Activated CD4-positive, alpha-beta T cell treated with anti-CD3 and anti-CD28 coated beads, Interleukin-2, Interleukin-4, amounts not matched to agents 100 ng/mL and 50 ng/mL, durations not matched to agents 16 hours and 8 hours (primary cell): ENCODE measurements around the gene STARD13.

Source experiments
- DNase-seq: peaks from one replicate; pipeline ENCODE4 v3.0.0-alpha.2; 2020; ENCODE audit warnings: low spot score

Gene STARD13

DNA sequence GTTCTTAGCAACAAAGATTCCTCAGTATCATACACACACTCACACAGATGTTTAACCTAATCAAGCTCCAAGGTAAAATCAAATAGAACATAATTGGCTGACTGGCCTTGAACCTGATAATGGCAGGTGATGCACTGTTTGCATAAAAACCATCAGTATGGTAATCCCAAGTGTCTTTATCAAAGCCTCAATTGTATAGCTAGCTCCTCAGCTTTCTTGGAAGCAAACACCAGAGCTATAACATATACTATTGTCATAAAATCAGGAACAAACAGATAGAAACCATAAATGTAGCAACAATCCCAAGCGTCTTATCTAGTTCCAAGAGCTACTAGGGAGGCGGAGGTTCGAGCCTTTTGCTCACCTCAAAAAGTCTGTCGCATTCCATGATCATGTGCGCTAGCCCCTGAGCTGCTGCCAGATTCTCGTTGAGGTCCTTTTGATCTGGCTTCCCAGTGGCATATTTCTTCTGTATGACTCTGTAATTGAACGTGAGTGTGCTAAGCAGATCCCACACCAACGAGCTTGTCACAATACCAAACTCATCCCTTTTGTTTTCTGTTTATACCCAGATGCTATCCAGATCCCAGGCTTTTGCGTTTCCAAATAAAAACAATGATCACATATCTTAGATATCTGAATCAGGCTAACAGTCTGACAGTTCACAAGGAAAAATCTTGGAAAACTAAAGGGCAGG, 174.0 kb downstream of the STARD13 start:
- DNase-seq, result no peak

DNA sequence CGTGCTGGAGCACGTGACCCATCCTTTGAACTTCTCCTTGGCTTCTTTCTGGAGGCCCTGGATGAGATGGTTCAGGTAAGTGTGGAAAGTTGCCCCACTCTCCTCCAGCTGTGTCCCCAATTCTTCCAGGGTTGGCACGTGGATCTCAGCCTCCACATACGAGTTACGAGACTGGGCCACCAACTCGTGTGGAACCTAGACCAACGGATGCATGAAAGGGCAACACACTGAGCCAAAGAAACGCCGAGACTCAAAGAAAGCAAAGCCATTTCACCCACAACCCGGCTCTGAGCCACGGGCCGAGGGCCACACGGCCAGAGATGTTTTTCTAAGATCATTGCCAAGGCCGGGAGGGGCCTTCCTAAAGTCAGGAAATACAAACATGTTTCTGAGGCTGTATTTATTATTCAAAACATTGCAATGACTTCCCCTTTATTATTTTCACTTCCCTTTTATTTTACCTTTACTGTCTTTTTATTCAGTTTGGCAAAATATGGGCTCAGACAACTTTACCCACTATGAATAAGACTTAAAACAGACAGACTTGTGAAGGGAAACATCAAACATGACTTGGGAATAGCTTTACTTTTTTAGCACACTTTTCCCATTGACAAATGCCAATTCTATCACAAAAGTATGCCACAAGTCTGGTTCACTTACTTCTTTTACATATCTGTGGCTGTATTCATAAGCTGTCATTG, 174.7 kb downstream of the STARD13 start:
- DNase-seq, result no peak

DNA sequence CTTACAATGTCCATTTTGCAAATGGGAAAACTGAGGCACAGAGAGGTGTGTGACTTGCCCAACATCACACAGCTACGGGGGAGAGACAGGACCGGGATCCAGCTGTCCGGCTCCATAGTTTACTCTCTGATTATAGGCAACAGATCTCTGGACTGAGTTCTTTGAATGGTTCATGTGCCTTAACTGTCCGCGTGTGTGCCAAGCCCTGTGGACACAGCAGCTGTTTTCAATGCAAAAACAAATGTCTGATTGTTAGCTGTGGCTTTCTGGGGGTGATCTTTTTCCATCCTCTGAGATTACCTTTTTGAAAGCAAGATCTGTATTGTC, 175.2 kb downstream of the STARD13 start:
- DNase-seq, result no peak

DNA sequence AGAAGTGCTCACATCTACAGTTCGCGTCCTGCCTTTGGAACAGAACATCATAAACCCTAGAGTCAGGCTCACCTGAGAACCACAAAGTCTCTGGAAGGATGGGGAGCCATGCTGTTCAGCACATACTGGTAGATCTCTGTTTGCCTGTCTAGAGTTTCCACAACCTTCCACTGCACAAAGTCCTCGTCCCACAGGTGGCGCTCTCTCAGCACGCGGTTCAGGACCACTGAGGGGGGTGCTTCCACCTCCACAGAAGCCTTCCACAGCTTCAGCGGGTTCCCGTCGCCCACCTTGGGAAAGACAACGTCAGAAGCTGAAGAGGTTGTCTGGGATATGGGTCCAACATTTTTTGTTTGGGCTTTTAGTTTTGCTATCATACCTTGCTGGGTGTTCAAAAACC, 175.8 kb downstream of the STARD13 start:
- DNase-seq, result no peak

DNA sequence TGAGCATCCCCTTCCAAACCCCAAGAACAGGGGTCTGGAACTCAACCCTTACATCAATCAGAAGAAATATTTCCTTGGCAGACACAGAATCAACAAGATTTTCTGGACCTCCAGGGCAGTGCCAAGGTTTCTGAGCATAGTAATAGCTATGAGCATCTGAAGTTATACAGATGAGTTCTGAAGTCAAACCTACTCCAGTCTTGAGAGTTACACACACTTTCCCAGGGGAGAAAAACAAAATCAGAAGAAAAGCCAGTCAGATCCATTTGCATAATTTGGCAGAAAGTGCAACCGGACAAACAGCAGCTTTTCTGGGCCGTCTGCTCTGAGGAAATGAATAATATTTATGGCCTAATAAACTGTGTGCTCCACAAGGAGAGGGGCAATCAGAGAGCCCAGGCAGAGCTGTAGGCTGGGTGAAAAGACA, 176.3 kb downstream of the STARD13 start:
- no peak for DNase-seq

DNA sequence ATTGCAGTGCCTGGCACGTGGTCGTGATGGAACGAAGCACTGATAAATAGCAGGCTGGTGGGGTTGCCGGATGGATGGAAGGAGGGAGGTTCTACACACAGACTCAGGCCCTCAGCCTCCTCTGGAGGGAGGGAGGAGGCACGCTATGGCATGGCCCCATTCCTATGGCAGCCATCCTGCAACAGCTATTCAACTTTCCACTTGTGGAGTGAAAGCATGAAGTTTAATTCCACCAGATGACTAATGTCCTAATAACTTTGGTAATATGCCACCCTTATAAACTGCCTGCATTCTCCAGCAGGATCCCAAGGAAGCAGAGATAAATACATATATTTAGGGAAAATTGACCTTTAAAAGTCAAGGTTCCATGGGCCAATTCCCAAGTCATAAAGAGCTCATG, 176.9 kb downstream of the STARD13 start:
- no peak for DNase-seq

DNA sequence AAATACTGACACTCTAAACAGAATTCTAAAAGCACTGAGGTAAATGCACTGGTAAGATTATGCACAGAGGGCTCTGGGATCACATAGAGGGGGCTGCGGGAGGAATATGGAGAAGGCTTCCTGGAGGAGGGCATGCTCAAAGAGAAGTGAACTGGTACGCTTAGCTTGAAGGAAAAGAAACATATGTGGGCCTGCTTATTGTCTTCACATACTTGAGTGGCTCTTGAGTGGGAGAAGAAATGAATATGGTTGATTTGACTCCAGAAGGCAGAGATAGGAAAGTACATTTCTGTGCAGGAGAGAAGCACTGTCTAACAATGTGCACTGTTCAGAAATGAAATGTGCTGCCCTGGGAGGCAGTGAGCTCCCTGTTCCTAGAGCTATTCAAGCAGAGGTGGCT, 178.2 kb downstream of the STARD13 start:
- DNase-seq, result no peak

DNA sequence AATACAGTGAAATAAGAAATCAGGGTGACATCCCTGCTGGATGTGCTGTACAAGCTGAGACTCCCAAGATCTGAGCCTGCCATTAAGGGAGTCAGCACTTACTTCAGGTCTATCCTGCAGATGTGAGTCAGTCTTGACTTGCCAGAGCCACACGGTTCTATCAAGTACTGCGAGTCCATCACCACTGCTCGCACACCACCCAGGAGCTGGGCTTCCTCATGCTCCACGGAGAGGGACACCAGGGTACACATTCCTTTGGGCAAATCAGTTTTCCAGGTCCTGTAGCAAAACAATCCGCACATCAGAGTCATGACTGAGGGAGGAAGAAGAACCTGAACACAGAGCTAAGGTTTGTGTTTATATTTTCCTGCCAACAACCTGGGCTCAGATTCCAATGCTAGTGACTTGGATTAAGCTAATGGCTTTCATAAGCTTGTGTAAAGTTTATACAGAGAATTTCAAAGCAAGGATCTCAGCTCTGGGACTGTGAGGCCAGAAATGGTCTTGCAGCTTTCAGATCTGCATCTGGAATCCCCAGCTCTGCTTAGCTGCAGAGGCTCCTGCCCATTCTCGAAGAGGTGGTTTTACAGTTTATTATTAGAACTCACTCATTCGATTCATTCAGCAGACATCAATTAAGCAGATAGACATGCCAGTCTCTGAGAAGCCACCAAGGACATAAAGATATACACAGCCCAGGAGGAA, 178.7 kb downstream of the STARD13 start:
- no peak for DNase-seq

DNA sequence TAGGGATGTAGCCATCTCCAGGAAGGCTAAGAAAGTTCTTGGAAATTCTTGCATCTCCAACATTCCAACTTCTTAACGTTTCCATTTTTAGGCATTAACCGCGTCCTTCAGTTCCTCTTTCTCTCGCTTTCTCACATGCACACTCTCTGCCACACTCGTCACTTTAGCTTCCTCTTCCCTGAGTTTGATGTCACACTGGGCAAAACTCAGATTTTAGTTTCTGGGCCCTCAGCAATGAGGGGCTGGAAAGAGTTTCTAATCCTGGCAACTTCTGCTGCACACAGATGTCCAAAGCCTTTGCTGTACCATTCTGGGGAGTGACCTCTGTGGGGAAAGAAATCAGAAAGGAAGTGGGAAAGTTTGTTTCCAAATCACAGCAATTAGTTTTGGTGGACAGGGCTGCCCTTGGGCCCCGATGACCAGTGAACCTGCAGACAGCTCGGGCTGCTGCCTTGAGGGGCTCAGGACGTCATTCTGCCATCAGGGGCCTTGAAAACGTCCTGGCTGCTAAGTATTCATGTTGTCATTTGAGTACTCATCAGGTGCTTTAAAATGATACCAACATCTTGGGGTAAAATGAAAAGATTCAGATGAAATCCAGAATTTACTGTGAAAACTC, 180.1 kb downstream of the STARD13 start:
- DNase-seq, result no peak

DNA sequence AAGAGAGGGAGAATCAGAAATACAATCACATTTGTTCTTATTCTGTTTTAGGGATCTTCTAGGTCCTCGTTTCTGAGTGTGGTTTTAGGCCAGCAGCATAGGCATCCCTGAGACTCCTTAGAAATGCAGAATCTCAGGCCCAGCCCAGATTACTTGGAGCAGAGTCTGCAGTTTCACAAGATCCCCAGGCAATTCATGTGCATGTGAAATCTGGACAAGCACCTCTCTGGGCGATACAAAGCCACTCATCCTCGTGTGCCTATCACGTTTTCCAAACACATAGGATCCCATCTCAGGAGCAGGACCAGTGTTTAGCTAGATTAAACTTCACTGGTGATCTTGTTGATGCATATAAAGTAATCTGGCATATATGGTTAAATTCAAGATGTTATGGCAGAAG, 182.1 kb downstream of the STARD13 start:
- DNase-seq, result no peak

DNA sequence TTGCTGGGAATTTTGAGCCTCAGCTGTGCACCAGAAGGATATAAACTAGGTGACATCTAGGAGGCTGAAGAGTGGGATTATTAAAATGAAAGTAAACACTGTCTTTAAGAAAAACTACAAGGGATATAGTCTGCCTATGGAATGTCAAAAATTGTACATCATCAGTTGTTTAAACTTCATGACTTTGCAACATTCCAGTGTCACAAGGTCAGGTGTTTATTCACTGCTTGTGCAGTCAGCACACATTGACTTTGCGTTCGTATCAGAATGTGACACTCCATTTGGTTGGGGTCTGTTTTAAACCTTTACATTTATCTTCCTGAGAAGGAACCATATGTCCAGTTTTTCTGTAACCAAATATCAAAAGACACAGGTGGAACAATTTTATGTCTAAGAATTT, 183.7 kb downstream of the STARD13 start:
- DNase-seq, result no peak

DNA sequence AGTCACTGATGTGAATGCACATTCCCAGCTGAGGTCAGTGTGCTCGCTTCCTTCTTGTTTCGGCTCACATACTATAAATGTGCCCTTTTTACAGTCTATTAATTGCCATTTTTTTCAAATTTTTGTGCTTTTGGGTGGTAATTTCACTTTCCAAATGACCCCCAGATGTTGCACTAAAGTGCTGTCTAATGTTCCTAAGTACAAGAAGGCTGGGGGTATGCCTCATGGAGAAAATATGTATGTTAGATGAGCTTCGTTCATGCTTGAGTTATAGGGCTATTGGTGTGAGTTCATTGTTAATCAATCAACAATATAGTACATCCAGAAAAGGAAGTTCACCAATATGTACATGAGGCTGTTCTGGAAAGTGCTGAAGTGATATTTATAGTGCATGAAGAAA, 184.7 kb downstream of the STARD13 start:
- DNase-seq, result no peak

DNA sequence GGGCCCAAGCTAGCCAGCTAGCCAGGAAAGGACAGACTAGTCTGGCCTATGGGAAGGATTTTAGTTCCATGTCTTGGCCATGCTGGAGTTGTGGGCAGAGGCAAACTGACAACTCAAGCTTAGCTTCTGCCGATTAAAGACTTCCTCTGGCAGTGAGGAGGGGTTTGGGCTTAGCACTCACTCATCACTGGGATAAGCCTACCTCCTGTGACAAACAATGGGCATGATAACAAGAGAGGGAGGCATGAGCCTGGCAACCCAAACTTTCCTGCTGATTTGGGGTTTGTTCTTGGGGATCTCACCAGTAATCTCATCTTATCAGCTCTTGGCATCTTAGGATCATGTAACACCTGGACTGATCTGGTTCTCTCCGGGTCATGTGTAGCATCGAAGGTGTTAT, 185.7 kb downstream of the STARD13 start:
- DNase-seq, result no peak

DNA sequence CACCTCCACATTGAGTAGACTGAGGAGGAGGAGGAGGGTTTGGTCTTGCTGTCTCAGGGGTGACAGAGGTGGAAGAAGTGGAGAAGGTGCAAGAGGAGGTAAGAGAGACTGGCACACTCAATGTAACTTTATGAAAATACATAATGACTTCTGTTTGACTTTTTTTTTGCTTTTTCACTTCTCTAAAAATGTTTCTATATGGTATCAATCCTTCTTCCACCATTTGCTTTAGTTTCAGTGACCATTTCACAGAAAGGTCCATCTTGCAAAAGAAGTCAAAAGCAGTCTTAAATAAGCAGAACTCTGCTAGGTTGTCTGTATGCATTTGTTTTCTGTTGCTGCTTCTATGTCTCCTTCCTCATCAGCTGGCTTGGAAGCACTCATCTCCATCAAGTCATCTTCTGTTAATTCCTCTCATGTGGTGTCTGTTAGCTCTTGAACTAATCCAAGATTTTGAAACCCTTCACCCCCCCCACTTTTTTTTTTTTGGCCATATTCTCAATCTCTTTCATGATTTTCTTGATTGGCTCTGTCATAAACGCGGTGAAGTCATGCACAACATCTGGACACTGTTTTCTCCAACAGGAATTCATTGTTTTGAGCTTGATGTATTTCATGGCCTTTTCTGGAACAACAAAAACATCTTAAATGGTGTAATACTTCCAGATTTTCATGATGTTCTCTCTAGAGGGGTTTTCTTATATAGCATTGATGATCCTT, 188.5 kb downstream of the STARD13 start:
- DNase-seq, result no peak

DNA sequence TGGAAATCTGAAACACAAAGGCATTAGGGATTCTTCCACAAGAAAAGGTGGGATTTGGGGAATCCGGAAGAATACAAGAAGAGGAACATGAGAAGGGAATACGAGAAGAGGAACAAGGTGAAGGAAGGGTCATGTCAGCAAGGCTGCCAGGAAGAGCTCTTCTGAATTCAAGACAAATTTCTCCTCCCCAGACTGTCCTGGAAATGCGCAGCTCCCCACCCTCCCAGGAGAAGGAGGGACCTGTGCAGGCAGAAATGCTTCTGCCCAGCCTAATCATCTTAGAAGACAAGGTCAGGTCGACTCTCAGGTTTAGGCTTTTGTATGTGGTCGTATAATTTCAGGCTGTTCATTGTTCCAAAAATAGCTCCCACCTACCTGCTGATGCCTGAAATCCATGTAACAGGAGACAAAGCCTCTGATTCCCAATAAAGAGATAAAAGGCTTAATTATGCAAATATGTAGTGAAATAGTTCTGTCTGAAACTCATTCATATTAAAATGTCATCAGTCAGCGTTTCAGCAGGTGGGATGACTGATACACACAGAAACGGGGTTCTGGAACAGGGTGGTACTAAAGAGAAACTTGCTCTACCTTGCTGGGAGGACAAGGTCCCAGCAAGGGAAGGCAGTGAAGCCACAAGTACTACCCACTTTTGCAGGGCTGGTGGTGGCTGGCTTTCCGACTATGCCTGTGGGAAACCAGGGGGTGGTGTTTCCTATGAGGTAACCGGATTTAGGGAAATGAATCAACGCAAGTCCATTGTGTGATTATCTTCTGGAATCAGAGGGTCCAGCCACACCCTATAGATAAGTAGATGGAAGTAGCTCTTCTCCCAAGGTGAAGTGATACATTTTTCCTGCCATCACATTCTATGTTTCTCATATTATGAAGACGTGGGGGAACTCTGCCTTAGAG, 193.2 kb downstream of the STARD13 start:
- DNase-seq, result no peak

DNA sequence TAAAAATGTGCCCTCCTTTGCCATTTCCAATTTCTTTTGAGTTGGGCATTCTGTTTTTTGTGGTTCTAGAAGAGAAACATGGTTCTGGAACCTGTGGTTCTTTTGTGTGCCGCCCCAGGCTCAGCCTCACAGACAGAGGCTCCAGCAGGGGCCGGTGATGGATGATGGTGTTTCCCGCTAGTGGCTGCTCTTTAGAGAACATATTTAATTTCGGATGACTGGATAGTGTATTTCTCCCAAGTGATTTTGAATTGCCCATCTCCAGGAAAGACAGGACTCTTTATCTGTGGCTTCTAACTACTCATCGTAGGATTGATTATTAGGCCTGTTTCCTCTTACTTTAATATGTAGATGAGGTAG, 194.2 kb downstream of the STARD13 start:
- DNase-seq, result no peak

DNA sequence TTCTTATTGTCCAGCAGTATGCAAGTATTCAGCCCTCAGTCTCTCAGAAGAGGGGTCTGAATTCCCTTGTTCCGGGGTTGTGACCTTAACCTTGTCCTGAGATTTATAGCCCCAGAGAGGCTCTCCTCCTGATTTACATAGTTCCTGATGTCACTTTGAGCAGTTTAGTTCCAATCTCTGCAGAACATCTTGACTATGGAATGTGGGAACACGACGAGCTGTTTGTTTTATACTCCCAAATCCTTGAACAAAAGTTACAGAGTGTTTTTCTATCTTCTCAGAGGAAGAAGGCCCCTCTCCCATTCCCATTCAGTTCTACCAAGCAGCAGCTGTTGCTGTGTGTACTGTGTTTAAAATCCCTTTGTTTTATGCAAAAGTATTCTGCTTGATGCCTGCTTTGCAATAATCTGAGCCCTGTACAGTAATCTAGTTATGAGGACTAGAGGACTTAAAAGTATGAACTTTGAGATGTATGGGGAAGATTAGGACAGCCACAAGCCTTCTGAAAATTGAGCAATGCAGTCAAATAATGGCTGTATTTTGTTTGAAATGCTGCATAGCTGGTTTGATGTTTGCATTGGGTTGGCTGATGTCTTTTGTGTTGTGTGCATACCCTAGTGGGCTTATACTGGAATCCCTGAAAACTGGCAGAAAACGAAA, 194.7 kb downstream of the STARD13 start:
- no peak for DNase-seq

DNA sequence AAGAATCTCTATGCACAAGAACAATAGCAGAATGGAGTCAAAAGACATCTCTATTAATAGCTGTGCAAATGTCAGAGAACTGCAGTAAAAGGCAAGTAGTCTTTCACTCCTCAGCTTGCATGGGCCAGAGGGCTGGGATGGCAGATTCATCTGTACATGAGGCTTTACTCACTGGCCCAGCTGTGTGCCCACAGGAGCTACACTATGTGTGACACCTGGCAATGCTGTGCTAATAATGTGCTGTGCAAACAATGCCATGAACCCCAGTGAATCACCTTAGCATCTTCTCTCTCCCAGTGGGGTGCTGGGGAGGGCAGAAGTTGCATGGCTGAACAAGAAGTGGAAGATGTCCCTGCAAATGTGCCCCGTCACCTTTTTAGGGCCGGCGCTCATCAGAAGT, 196.2 kb downstream of the STARD13 start:
- no peak for DNase-seq

DNA sequence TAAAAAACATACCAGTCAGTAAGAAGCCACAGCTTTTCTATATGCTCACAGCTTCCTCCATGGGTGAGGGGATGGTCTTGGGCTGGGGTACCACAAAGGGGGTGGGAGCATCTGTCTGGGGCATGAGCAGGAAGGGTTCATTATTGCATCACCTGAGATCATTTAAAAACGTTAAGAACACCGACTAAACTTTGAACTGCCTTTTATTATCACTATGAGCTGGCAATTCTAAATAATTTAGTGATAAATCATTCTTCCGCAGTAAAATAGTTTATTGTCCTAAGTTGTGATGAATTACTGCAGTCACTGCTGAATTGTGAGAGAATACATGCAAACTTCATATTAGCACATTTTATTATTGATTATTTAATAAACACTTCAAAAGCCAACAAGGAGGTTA, 197.8 kb downstream of the STARD13 start:
- no peak for DNase-seq

DNA sequence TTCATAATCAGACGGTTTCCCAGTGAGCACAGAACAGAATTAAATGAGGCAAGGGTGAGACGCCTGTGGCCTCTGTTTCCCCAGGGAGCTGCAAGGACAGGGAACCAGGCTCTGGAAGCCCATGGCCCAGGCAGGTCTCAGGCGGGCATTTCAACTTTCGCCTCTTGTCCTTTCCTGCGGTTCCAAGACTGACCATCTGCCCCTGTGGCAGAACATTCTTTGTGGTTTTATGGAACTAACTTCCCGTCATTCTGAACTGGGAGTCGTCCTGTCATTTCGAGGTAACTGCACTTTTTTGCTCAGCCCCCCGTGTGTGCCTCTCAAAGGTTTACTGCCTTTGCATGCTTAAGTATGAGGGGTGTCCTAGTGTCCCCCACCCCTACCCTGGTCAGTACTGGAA, 198.5 kb downstream of the STARD13 start:
- no peak for DNase-seq

DNA sequence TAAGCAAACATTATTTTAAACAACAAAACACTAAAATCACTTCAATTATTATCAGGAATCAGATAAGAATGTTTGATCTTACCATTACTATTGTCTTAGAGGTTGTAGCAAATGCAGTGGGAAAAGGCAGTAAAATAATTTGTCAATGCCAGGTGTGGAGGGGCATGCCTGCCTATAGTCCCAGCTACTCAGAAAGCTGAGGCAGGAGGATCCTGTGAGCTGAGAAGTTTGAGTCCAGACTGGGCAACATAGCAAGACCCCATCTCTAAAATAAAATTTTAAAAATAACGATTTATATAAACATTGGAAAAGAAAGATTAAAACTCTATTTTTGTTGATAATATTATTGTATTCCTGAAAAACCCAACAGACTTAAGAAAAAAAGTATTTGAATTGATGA, 202.5 kb downstream of the STARD13 start:
- no peak for DNase-seq
